SK-N-DZ (cell line): ENCODE data around the gene GRK5.

Experiments used
- DNase-seq: peaks from one replicate; pipeline ENCODE4 v3.0.0-alpha.2; 2015; ENCODE audit warnings: low spot score
- small RNA-seq, 2 experiments: library from RNA; depleted of rRNA; stranded (forward); fragments of <200 nt; gene quantifications; one replicate each; pipeline ENCODE3, GENCODE V24; 2014

The GRK5 gene

DNA sequence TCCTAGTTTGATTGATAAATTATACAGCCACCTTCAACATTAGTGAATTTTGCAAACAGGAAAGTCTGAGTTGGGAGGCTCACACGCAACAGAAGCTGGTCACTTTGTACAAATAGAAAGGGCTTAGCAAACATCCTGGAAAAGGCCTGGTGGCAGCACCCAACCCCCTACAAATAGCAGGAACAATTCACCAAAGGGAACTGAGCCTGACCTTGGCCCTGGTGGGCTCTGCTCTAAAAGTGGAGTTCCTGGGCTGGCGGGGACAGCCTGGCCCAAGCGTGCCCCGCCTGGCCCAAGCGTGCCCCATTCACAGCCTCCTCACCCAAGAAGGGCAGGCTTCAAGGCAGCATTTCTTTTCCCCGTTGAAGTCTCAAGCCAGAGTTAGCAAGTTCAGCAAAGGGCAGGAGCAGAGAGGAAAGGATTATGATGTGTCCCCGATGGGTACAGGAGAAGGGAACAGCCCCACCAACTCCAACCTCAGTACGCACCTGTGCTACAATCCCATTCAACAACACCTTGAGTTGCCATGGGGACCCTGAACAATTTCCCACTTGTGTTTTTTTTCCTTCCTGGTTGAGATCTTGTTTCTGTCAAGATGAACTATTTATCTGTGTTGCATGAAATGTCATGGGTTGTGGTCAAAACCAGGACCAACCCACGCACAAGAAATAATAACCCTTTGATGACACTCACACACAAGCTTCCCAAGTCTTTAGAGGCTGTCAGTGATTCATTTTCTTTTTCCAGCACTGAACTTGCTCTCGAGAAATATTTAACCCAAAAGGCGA, 291.7 kb downstream of the GRK5 start:
- DNase-seq, result no peak

DNA sequence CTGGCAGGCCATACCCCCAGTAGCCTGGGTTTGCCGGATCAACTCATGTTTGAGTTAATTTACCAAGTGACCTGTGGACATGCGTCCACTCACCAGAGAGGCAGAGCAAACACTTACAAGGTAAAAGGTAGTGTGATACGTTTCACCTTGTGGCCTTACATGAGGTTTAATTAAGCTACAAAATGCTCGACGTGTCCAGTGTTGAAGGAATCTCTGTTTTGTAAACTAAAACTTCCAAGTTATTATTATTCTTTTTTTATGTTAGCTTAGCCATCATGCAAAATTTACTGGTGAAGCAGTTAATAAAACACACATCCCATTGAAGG, 292.3 kb downstream of the GRK5 start:
- no peak for DNase-seq

DNA sequence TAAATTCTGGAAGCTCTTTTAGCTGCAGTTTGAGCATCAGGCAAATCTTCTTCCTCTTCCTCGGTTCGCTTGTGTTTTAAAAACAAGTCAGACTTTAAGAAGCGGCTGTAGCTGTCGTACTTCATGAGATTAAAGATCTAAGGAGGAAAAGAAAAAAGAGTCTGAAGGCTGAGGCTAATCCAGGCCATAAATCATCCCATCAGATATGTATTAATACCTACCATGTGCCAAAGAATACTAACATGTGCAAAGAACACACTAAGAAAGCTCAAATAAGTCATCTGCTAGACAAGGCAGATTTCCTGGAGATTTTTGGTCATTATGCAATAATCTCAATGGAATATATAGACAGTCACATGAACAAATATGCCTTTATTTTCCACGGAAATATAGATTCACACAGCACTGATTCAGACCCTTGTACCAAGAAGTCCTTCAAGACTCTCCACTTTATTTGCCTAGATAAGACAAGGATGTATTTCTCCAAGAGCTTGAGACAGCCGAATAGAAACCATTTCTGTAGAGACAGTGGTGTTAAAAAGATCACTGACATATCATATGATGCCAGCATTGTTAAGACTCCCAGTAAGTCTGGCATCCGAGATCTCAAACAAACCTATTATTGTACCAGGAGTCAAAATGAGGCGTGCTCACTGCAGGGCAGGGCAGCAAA, 292.9 kb downstream of the GRK5 start:
- no peak for DNase-seq

DNA sequence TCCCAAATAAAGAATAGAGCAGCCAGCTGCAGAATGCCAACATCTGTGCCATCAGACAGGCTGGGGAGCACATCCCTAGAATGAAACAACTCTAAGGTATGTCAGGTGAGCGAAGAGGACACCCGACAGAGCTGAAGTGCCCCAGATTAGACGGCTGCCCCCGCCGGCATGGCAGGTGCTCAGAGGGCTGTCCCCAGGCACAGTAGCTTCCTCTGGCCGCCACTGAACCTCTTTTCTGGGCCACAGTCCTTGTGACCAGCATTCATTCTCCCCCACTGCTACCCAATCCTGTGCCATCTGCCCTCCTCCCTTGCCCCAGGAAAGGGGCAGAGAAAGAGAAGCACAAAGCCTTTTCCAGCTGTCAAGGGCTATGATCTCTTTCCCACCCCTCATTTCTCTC, 293.4 kb downstream of the GRK5 start:
- no peak for DNase-seq

DNA sequence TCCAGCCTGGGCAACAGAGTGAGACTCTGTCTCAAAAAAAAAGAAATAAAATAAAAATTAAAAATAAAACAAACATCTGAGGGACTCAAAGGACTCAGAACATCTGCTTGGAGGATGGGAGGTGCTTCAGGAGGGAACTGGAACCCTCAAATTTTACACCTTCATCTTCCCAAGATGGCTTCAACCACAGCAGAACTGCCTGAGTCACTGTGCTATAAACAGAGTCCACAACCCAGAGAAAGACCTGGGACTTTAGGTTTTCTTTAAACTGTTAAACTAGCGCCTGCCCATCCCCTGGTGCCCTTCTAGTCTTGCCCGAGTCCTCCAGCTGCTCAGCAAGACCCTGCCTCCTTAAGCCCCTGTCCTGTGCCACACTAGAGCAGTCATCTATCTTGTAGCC, 294.3 kb downstream of the GRK5 start:
- no peak for DNase-seq

DNA sequence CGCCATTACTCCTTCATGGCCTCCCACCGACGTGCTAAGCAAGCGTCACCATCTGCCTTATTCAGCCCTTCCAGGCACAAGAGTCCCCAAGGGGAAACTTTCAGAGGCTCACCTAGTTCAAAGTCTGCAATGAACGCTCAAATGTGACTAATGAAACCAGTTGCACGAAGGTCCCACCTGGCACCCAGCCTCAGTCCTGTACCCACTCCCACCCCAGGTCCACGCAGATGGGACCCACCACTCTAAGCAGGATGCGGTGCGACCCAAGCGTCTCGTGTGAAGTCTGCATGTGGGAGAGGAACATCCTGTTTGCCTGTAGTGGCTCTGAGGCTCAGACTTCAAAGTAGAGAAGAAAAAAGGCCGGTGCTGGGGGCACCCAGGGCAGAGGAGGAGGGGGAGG, 294.8 kb downstream of the GRK5 start:
- no peak for DNase-seq

DNA sequence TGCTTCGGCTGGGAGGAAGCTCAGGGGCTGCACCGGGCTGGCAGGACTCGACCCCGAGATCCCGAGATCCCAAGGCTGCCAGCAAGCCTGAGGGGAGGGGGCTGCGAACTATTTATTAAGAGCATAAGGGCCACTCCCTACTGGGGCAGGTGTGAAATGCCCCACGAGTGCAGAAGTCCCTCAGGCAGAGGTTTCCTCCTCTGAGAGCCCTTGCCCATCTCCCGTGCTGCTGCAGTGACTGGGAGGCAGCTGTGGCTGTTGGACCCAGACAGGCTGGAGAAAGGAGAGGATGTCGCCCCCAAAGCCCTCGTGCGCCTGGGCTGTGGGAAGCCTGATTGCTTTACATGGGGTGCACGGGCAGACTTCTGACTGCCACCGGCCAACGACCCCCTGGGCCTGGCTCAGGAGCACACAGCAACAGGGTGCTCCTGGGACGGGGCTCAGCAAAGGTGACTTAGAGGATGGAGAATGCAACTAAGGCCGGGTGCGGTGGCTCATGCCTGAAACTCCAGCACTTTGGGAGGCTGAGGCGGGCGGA, 295.3 kb downstream of the GRK5 start:
- no peak for DNase-seq

DNA sequence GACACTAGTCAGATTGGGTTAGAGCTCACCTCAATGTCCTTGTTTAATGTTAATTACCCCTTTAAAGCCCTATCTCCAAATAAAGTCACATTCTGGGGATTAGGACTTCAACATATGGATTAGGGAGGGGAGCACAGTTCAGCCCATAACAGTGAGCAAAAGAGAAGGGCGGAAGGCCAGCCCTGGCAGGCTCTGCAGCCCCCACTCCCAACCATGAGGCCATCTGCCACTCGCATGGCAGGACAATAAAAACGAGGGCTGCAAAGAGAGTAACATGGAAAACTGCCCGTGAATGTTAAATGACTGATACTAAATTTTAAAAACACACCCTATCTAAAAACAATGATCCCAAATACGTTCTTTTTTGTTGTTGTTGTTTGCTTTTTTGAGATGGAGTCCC, 296.4 kb downstream of the GRK5 start:
- DNase-seq, result no peak

DNA sequence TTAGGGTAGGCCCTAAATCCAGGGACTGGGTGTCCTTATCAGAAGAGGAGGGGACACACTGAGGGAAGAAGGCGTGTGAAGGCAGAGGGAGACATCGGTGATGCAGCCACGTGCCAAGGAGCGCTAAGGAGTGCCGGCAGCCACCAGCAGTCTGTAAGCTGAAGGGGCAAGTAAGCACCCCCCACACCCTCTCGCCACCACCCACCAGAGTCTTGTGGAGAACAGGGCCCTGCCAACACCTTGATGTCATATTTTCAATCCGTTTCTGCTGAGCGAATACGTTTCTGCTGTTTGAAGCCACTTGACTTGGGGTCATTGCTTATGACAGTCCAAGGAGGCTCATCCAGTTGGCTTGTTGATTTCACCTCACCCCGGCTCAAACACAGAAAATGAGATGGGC, 297.3 kb downstream of the GRK5 start:
- DNase-seq, result no peak

DNA sequence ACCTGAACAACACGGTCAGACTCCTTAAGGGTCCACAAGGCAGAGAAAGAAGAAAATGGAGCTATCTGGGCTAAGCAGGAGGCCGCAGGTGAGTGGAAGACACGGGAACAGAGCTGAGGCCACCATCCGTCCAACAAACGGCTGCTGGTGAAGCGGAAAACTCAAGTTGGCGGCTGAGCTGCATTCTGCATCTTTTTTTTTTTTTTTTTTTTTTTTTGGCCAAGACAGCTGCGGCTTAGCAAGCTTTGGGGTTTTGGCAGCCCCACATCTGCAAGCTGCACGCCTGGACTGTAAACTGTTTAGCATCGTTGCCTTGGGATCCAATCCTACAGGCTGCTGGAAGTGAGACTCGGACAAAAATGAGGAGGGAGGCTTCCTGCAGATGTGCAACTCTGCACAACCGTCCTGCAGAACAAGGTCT, 297.8 kb downstream of the GRK5 start:
- DNase-seq, result no peak

Small RNA genes within 50 kb of the gene (small RNA-seq; reads per million reads assigned to genes)
- gene MIR4681 (0 reads per million in 2 experiments), gene RN7SL749P (0 to 0.13 reads per million in 2 experiments)
